IMR-90 (cell line): ENCODE data around the gene GRIK3. TPM values are rescaled to one million over a fixed set of nuclear protein-coding genes. Genes with fewer than 3 reads are reported as not detected.

Experiments used
- ATAC-seq: fragments of 200-7000 bp; cut with Tn5 transposase; 2 replicates; pipeline ENCODE4 v1.9.1; 2020; ENCODE audit warnings: low read depth, mild to moderate bottlenecking, moderate library complexity
- BruUV-seq: library from RNA; stranded (reverse); fragments of 400-500 nt; replicated peaks from 2 replicates; lab custom pipeline; 2021; lab: Mats Ljungman, UMichigan
- CTCF ChIA-PET: fragments of 300-600 bp; formaldehyde crosslinking; extraction: SDS; loops from one replicate; lab custom pipeline; 2021; ENCODE audit warnings: antibody characterized with exemption; lab: Yijun Ruan, JAX
- POLR2A ChIA-PET: fragments of 300-600 bp; sonication (Branson Sonifier 250); formaldehyde crosslinking; loops from one replicate; lab custom pipeline; 2022; ENCODE audit warnings: antibody characterized with exemption; ENCODE audit not compliant: unreplicated experiment; lab: Charles Lee
- DNase-seq: peaks from one replicate; pipeline ENCODE4 v3.0.0; 2013
- H2AFZ ChIP-seq: replicated peaks from 2 replicates; pipeline ENCODE3; 2013; ENCODE audit warnings: low read length, mild to moderate bottlenecking; ENCODE audit not compliant: poor library complexity
- H2AK5ac ChIP-seq: 2 replicates; pipeline ENCODE4 v1.6.1; 2013; ENCODE audit warnings: low read depth, low read length, inconsistent platforms
- H2AK9ac ChIP-seq: replicated peaks from 2 replicates; pipeline ENCODE3; 2013; ENCODE audit warnings: mild to moderate bottlenecking, low read depth, low read length, moderate library complexity; ENCODE audit not compliant: poor library complexity
- H2BK120ac ChIP-seq: 2 replicates; pipeline ENCODE4 v1.6.1; 2013; ENCODE audit warnings: low read depth, low read length, inconsistent platforms
- H2BK15ac ChIP-seq: 3 replicates; pipeline ENCODE4 v1.6.1; 2013; ENCODE audit warnings: low read depth, low read length, inconsistent platforms
- H2BK20ac ChIP-seq: 2 replicates; pipeline ENCODE4 v1.6.1; 2013; ENCODE audit warnings: low read depth, mild to moderate bottlenecking, inconsistent platforms, low read length, moderate library complexity
- H2BK5ac ChIP-seq: 2 replicates; pipeline ENCODE4 v1.6.1; 2013; ENCODE audit warnings: mild to moderate bottlenecking, low read depth, low read length, inconsistent platforms; ENCODE audit not compliant: poor library complexity, severe bottlenecking
- H3K14ac ChIP-seq: replicated peaks from 2 replicates; pipeline ENCODE4 v1.6.1; 2013; ENCODE audit warnings: low read depth, low read length, inconsistent platforms
- H3K18ac ChIP-seq: 2 replicates; pipeline ENCODE4 v1.6.1; 2013; ENCODE audit warnings: low read depth, low read length, control low read depth
- H3K23ac ChIP-seq: 2 replicates; pipeline ENCODE4 v1.6.1; 2013; ENCODE audit warnings: low read depth, low read length, inconsistent platforms
- H3K27ac ChIP-seq: 2 replicates; pipeline ENCODE4 v1.5.1; 2013; ENCODE audit warnings: mild to moderate bottlenecking, control low read depth, low read length; ENCODE audit not compliant: insufficient read depth
- H3K27me3 ChIP-seq: 2 replicates; pipeline ENCODE4 v1.6.1; 2013; ENCODE audit warnings: low read length; ENCODE audit not compliant: control insufficient read depth, insufficient read depth
- H3K36me3 ChIP-seq: 2 replicates; pipeline ENCODE4 v1.6.1; 2013; ENCODE audit warnings: low read length, mixed read lengths; ENCODE audit not compliant: control insufficient read depth, insufficient read depth
- H3K4ac ChIP-seq: 2 replicates; pipeline ENCODE4 v1.6.1; 2013; ENCODE audit warnings: low read depth, low read length, inconsistent platforms
- H3K4me1 ChIP-seq: 2 replicates; pipeline ENCODE4 v1.6.1; 2013; ENCODE audit warnings: low read length, mixed read lengths; ENCODE audit not compliant: control insufficient read depth, insufficient read depth
- H3K4me2 ChIP-seq: 2 replicates; pipeline ENCODE4 v1.6.1; 2013; ENCODE audit warnings: low read depth, mild to moderate bottlenecking, control low read depth, low read length, moderate library complexity
- H3K4me3 ChIP-seq: 2 replicates; pipeline ENCODE4 v1.5.1; 2013; ENCODE audit warnings: low read depth, mild to moderate bottlenecking, control low read depth, low read length, moderate library complexity; ENCODE audit not compliant: insufficient read depth
- H3K56ac ChIP-seq: 2 replicates; pipeline ENCODE4 v1.6.1; 2013; ENCODE audit warnings: low read length, inconsistent platforms; ENCODE audit not compliant: insufficient read depth; ENCODE audit errors: extremely low read depth
- H3K79me1 ChIP-seq, 2 experiments: 2 replicates each; pipeline ENCODE4 v1.6.1; 2013; ENCODE audit warnings: low read length in 2 of 2, inconsistent platforms in 1 of 2, low read depth in 1 of 2
- H3K9ac ChIP-seq: 2 replicates; pipeline ENCODE4 v1.6.1; 2013; ENCODE audit warnings: low read depth, low read length, control low read depth
- H3K9me1 ChIP-seq: 2 replicates; pipeline ENCODE4 v1.6.1; 2013; ENCODE audit warnings: low read length, inconsistent platforms; ENCODE audit not compliant: insufficient read depth
- H3K9me3 ChIP-seq: 2 replicates; pipeline ENCODE4 v1.6.1; 2013; ENCODE audit warnings: low read length; ENCODE audit not compliant: control insufficient read depth, insufficient read depth
- H4K20me1 ChIP-seq: 2 replicates; pipeline ENCODE4 v1.6.1; 2013; ENCODE audit warnings: low read length, inconsistent platforms; ENCODE audit not compliant: insufficient read depth
- H4K5ac ChIP-seq: 2 replicates; pipeline ENCODE4 v1.6.1; 2013; ENCODE audit warnings: mild to moderate bottlenecking, low read depth, low read length, control low read depth
- H4K8ac ChIP-seq, 2 experiments: 2 replicates each; pipeline ENCODE4 v1.6.1; 2013; ENCODE audit warnings: low read depth in 2 of 2, low read length in 2 of 2, control low read depth in 1 of 2, inconsistent platforms in 1 of 2
- H4K91ac ChIP-seq: 2 replicates; pipeline ENCODE4 v1.6.1; 2013; ENCODE audit warnings: low read depth, low read length, inconsistent platforms; ENCODE audit not compliant: insufficient read depth
- CEBPB ChIP-seq: IDR thresholded peaks from 2 replicates; pipeline ENCODE4 v1.6.1; 2012; ENCODE audit warnings: low read depth, low read length, improper control_type of control experiment
- CTCF ChIP-seq: conservative IDR thresholded peaks from 2 replicates; pipeline ENCODE4 v1.5.1; 2012; ENCODE audit warnings: mild to moderate bottlenecking, low read depth, low read length, improper control_type of control experiment
- FOS ChIP-seq: fragments of 150-350 bp; IDR thresholded peaks from 2 replicates; pipeline ENCODE4 v1.6.1; 2016; ENCODE audit warnings: low read depth, low read length
- MAZ ChIP-seq: IDR thresholded peaks from 2 replicates; pipeline ENCODE4 v1.6.1; 2012; ENCODE audit warnings: low read depth, mild to moderate bottlenecking, low read length, improper control_type of control experiment, moderate library complexity, borderline replicate concordance
- MXI1 ChIP-seq: IDR thresholded peaks from 2 replicates; pipeline ENCODE4 v1.6.1; 2012; ENCODE audit warnings: low read depth, mild to moderate bottlenecking, low read length, moderate library complexity, borderline replicate concordance
- NFE2L2 ChIP-seq: fragments of 150-350 bp; IDR thresholded peaks from 2 replicates; pipeline ENCODE4 v1.6.1; 2016; ENCODE audit warnings: low read depth, mild to moderate bottlenecking, low read length
- POLR2A ChIP-seq: IDR thresholded peaks from 2 replicates; pipeline ENCODE4 v1.6.1; 2012; ENCODE audit warnings: mild to moderate bottlenecking, low read depth, low read length
- RAD21 ChIP-seq: IDR thresholded peaks from 2 replicates; pipeline ENCODE4 v1.6.1; 2012; ENCODE audit warnings: low read length, improper control_type of control experiment
- SMC3 ChIP-seq: fragments of 150-350 bp; IDR thresholded peaks from 2 replicates; pipeline ENCODE4 v1.6.1; 2016; ENCODE audit warnings: low read depth, mild to moderate bottlenecking, antibody characterized with exemption, low read length, moderate library complexity
- WGBS, 2 experiments: methylation state at CpG; one replicate each; pipeline versions ENCODE4 v1.1.5 to v1.1.7; 2013; ENCODE audit warnings: missing lambda C conversion rate in 2 of 2; ENCODE audit not compliant: insufficient read length in 1 of 2; ENCODE audit errors: extremely low coverage in 2 of 2; 5-methylcytosine and 5-hydroxymethylcytosine counted together
- dilution Hi-C: fragments of 300-500 bp; cut with HindIII; formaldehyde crosslinking; loops from one replicate; pipeline ENCODE4 v1.14.3; 2018; ENCODE audit warnings: low sequenced_read_pairs; ENCODE audit not compliant: unreplicated experiment
- in situ Hi-C: fragments of 300-500 bp; cut with MboI; formaldehyde crosslinking; loops from 3 replicates; pipeline ENCODE4 v1.14.3; 2019; ENCODE audit warnings: low sequenced_read_pairs, inconsistent platforms, mixed read lengths
- intact Hi-C: fragments of 100-400 bp; cut with micrococcal nuclease; formaldehyde crosslinking; loops from 2 replicates; pipeline ENCODE4 v1.10.0; 2022
- polyA plus RNA-seq, 3 experiments: library from polyadenylated mRNA; depleted of rRNA; stranded (reverse); fragments of >200 nt; gene quantifications; 2 replicates each; pipeline ENCODE4 v1.2.3, GENCODE V29; 2012; ENCODE audit warnings: low replicate concordance in 1 of 3
- total RNA-seq: library from RNA; depleted of rRNA; stranded (reverse); fragments of >200 nt; gene quantifications from 2 replicates; pipeline ENCODE4 v1.2.3, GENCODE V29; 2012

Gene GRIK3
- total and polyA plus RNA-seq, 2 of the 4 experiments (the other 2 are of a cell fraction), result not detected

GRCh38 chr1:36839485-36839884 is 194.8 kb downstream of the GRIK3 start:
- Histone ChIP-seq H3K23ac (no peak overlapping the region), H3K56ac (no peak overlapping the region), H4K5ac (no peak overlapping the region), H3K79me1 (no peaks in the 10 kb centered on the region), H2BK15ac (no peak overlapping the region), H3K18ac (no peak overlapping the region), H3K14ac (no peak overlapping the region), H4K8ac (no peak overlapping the region), H2AK5ac (no peak overlapping the region), H3K4me1 (no peaks in the 10 kb centered on the region), H2BK5ac (no peak overlapping the region), H2AK9ac (no peak overlapping the region), H4K20me1 (no peaks in the 10 kb centered on the region), H2BK20ac (no peak overlapping the region), H3K9me1 (no peaks in the 10 kb centered on the region), H2AFZ (no peak overlapping the region), H3K27me3 (no peaks in the 10 kb centered on the region), H4K91ac (no peak overlapping the region), H3K4me2 (no peak overlapping the region), H3K36me3 (no peaks in the 10 kb centered on the region), H2BK120ac (no peak overlapping the region), H3K9me3 (no peaks in the 10 kb centered on the region), H3K4me3 (no peak overlapping the region), H3K27ac (no peak overlapping the region), H3K9ac (no peak overlapping the region), H3K4ac (no peak overlapping the region)
- ChIA-PET CTCF (no interaction called here), POLR2A (no interaction called here)
- WGBS, 2 experiments, result no CpG with 5 or more reads among the region's 2 CpGs
- ATAC-seq, result no peak
- intact Hi-C loops, result no loop called here
- dilution Hi-C loops, result no loop called here
- BruUV-seq, result no TSS peak
- no peak for DNase-seq
- in situ Hi-C loops, result no loop called here
- no peak for TF ChIP-seq NFE2L2
- no peak for TF ChIP-seq FOS
- TF ChIP-seq MXI1, result no peak
- no peak for TF ChIP-seq SMC3
- no peak for TF ChIP-seq CTCF
- TF ChIP-seq CEBPB, result no peak
- TF ChIP-seq RAD21, result no peak
- no peak for TF ChIP-seq POLR2A
- no peak for TF ChIP-seq MAZ
